H1 (cell line): ENCODE data around the gene PDPK1.
"Not testable (repeated sequence)": the region's sequence is repeated elsewhere in the genome, so short reads cannot be mapped to it uniquely, and the experiment has no call there.

Experiments used
- CREB1 ChIP-seq: IDR thresholded peaks from 2 replicates; pipeline ENCODE4 v1.6.1; 2012; ENCODE audit warnings: inconsistent platforms
- CTBP2 ChIP-seq: IDR thresholded peaks from 2 replicates; pipeline ENCODE4 v1.7.0; 2011; ENCODE audit warnings: borderline replicate concordance, mild to moderate bottlenecking, moderate library complexity, mixed read lengths, low read length; ENCODE audit not compliant: insufficient read depth, insufficient read length
- GABPA ChIP-seq: IDR thresholded peaks from 2 replicates; pipeline ENCODE4 v1.6.1; 2011; ENCODE audit warnings: mild to moderate bottlenecking, low read length, moderate library complexity, borderline replicate concordance; ENCODE audit not compliant: insufficient read depth
- HDAC2 ChIP-seq, 2 experiments: fragments of 300-600 bp in 1 of 2; sonication (generic) in 1 of 2; IDR thresholded peaks; 2 replicates each; pipeline ENCODE4 v1.6.1; 2011 to 2012; ENCODE audit warnings: low read depth in 2 of 2, low read length in 2 of 2, mild to moderate bottlenecking in 2 of 2, moderate library complexity in 2 of 2, borderline replicate concordance in 1 of 2, inconsistent platforms in 1 of 2
- SP4 ChIP-seq: IDR thresholded peaks from 2 replicates; pipeline ENCODE4 v1.6.1; 2012; ENCODE audit warnings: low read length, inconsistent platforms
- TF ChIP-seq, protein P1 (sequence below): IDR thresholded peaks from 2 replicates; pipeline ENCODE4 v1.6.1; 2011; ENCODE audit warnings: low read length, improper control_type of control experiment
- TF ChIP-seq, protein P2 (sequence below), 3 experiments: IDR thresholded peaks; 1 replicate in 2 of 3; 2 replicates in 1 of 3; pipeline versions ENCODE4 v1.5.1 to v1.6.1; 2011; ENCODE audit warnings: low read length in 3 of 3, mild to moderate bottlenecking in 3 of 3, inconsistent platforms in 2 of 3, low read depth in 1 of 3, moderate library complexity in 1 of 3; ENCODE audit not compliant: insufficient read depth in 1 of 3; ENCODE audit errors: control extremely low read depth in 1 of 3
- TF ChIP-seq, protein P3 (sequence below): IDR thresholded peaks from 2 replicates; pipeline ENCODE4 v1.6.1; 2012; ENCODE audit warnings: inconsistent platforms

DNA sequence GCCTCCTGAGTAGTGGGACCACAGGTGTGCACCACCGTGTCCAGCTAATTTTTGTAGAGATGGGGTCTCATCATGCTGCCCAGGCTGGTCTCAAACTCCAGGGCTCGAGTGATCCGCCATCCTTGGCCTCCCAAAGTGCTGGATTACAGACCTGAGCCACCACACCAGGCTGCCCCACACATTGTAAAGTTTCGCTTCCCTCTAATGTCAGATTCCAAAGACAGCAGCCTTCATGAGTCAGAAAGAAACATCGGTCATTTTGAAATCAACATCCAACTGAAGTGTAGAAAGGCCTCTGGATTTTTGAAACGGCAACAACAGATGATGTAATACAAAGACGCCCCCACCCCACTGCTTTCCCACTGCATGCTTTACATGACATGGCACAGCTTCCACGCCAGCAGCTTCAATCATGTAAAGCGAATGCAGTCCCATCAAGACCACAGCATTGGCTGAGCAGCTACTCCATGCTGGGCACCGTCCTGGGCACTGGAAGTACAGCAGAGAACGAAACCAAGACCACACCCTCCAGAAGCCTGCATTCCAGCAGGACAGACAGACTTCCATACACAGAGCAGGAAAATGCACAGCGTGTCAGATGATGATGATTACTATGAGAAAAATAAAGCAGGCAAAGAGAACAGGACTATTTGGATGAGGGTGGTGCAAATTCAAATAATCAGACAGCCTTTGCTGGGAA is 107.1 kb downstream of the PDPK1 start:
- not testable (repeated sequence) for TF ChIP-seq GABPA; CREB1; SP4; HDAC2 (IDR thresholded peaks at IDR 0.05; ENCODE audit: borderline replicate concordance in 1 of 2, low read depth in 2 of 2, low read length in 2 of 2); CTBP2
- TF ChIP-seq, protein P1, sequence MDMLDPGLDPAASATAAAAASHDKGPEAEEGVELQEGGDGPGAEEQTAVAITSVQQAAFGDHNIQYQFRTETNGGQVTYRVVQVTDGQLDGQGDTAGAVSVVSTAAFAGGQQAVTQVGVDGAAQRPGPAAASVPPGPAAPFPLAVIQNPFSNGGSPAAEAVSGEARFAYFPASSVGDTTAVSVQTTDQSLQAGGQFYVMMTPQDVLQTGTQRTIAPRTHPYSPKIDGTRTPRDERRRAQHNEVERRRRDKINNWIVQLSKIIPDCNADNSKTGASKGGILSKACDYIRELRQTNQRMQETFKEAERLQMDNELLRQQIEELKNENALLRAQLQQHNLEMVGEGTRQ: not testable (repeated sequence)
- TF ChIP-seq, protein P2, sequence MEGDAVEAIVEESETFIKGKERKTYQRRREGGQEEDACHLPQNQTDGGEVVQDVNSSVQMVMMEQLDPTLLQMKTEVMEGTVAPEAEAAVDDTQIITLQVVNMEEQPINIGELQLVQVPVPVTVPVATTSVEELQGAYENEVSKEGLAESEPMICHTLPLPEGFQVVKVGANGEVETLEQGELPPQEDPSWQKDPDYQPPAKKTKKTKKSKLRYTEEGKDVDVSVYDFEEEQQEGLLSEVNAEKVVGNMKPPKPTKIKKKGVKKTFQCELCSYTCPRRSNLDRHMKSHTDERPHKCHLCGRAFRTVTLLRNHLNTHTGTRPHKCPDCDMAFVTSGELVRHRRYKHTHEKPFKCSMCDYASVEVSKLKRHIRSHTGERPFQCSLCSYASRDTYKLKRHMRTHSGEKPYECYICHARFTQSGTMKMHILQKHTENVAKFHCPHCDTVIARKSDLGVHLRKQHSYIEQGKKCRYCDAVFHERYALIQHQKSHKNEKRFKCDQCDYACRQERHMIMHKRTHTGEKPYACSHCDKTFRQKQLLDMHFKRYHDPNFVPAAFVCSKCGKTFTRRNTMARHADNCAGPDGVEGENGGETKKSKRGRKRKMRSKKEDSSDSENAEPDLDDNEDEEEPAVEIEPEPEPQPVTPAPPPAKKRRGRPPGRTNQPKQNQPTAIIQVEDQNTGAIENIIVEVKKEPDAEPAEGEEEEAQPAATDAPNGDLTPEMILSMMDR (IDR thresholded peaks at IDR 0.05; ENCODE audit: control extremely low read depth in 1 of 3, insufficient read depth in 1 of 3, low read depth in 1 of 3, low read length in 3 of 3): not testable (repeated sequence)
- TF ChIP-seq, protein P3, sequence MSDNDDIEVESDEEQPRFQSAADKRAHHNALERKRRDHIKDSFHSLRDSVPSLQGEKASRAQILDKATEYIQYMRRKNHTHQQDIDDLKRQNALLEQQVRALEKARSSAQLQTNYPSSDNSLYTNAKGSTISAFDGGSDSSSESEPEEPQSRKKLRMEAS: not testable (repeated sequence)
